Upper lobe of left lung (tissue), 4 donors: ENCODE measurements around the gene TENM3.

Experiments
- CTCF ChIP-seq, 6 experiments: fragments of 450-650 bp in 4 of 6; fragments of 200-600 bp in 2 of 6; sonication (generic) in 2 of 6; IDR thresholded peaks; one replicate each; pipeline ENCODE4 v1.5.1; 2016 to 2019; ENCODE audit warnings: antibody characterized with exemption in 6 of 6
- POLR2A ChIP-seq, 4 donors: fragments of 450-650 bp; IDR thresholded peaks; one replicate each; pipeline ENCODE4 v1.5.1; 2016 to 2017; ENCODE audit warnings: antibody characterized with exemption in 4 of 4, mild to moderate bottlenecking in 2 of 4
- POLR2AphosphoS5 ChIP-seq, 2 donors: sonication (generic); formaldehyde crosslinking; IDR thresholded peaks; one replicate each; pipeline ENCODE4 v1.5.1; 2017; ENCODE audit warnings: antibody characterized with exemption in 2 of 2

- TF ChIP-seq CTCF (IDR thresholded peaks at IDR 0.05) (no peak), POLR2A (IDR thresholded peaks at IDR 0.05) (no peak), POLR2AphosphoS5 (IDR thresholded peaks at IDR 0.05) (no peak)
These were observed 290.8 kb downstream of the TENM3 start for GRCh38 chr4:182533964-182534363.
